22Rv1 (cell line): ENCODE data around the gene TP53TG5.

Experiments
- CTCF ChIP-seq: fragments of 450-650 bp; IDR thresholded peaks from 2 replicates; pipeline ENCODE4 v1.5.1; 2017; ENCODE audit warnings: mild to moderate bottlenecking
- ZFX ChIP-seq: fragments of 450-650 bp; IDR thresholded peaks from 2 replicates; pipeline ENCODE4 v1.6.1; 2017; ENCODE audit warnings: antibody characterized with exemption, borderline replicate concordance

DNA sequence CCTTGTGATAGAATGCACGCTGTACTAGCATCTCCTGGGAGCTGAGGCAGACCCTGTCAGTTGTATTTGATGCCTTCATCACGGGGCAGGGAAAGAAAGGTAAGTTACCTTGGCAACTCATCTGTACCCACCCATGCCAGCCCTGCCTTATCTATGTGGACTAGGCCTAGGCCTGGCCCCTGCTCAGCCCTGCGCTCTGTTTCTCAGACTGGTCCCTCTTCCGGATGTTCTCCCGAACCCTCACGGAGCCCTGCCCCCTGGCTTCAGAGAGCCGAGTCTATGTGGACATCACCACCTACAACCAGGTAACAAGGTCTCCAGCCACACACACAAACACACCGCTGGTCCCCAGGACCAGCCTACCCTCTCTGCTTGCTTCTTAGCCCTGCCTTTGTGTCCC is 42.0 kb upstream of the TP53TG5 start:
- TF ChIP-seq CTCF, result no peak
- no peak for TF ChIP-seq ZFX
